Kasumi-1 (cell line): ENCODE data around the gene HOXA3.

Experiments
- DNase-seq, 2 experiments: peaks; one replicate each; lab custom pipeline; 2025; lab: John Stamatoyannopoulos, UW

The HOXA3 gene

DNA sequence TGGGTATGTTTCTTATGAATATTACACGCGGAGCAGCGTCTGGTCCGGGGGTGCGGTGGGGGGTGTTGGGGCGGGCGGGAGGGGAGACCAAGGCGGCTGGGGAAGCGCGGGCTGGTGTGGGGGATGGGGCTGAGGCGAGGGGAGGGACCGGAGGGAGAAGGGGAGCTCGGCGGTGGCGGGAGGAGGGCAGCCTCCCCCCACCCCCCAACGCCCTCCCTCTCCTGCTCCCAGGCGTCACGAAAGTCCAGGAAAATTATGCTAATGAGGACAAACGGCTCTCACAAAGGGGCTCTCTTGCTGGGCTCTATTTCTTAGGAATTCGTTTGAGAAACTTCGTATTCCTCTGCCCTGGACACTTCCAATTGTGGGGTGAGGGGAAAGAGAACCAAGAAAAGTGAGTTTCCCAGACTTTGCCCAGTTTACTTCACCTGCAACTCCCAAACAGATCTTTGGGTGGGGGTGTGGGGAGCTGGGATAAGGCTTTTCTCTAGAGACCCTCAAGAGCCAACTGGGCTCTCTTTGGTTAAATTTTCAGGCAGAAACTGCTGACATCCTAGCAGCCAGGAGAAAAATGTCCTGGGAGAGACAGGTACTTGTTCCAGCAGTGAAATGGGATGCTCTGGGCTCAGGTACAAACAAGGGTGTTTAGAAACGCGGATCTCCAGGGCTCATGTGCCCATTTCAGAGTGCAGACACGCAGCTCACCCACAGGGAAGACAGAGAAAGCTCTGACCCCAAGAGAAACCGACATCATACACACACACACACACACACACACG, 38.2 kb downstream of the HOXA3 start:
- DNase-seq = no peak

DNA sequence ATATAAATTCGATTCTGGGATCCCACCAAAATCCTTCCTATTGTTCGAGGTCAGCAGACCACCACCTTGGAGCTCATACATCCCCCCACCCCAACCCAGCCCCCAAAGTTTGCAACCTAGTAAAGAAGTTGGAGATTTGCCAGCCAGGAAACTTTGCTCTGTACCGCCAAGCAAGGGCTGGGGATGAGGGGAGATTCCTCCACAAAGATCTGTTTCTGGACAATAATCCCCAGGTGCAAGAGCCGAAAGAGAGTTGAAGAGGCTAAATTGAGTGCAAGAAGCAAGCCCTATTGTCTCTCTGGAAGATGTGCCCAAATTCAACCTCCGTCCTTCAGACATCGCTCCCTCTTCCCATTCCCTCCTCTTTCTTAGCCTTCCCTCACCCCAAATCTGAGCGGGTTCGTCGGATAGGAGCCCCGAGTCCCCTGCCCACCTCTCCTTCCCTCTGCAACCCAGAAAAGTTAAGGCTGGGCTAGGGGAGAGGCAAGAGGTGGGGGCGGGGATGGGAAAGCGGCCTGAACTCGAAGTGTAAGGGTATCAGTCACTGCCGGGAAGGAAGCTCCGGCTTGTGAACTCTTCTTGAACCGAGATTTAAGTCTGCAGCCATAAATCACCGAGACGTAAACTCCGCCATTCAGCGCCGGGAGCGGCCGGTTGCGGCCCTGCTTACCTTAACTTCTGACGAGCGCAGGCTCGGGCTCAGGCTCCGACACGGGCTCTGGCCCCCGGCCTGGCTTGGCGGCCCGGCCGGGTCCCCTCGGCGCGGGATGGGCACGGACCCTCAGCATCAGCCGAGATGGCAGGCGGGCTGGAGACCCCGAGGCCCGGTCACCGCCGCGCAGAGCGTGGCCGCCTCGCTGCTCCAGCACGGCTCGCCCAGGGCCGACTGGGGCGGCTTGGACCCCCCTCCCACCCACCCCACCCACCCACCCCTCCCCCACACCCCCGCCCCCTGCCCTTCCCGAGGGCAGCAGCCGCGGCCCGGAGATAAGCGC, 39.1 kb downstream of the HOXA3 start:
- DNase-seq = no peak

DNA sequence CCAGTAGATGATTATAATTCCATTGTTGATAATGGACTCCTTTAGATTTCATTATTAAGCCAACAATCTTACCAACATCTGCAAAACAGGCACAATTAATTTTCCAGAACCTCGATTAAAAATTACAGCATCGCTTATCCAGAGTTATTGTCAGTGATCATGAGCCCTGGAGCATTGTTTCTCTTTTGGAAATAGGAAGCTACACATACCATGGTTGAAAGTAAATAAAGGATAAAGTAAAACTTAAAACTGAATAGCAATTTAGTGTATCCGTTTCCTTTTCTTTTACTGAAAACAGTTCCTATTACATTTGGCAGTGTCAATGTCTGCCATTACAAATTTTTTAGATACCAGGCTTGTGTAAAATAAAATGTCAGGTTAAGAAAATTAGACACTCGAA, 40.0 kb downstream of the HOXA3 start:
- no peak for DNase-seq

DNA sequence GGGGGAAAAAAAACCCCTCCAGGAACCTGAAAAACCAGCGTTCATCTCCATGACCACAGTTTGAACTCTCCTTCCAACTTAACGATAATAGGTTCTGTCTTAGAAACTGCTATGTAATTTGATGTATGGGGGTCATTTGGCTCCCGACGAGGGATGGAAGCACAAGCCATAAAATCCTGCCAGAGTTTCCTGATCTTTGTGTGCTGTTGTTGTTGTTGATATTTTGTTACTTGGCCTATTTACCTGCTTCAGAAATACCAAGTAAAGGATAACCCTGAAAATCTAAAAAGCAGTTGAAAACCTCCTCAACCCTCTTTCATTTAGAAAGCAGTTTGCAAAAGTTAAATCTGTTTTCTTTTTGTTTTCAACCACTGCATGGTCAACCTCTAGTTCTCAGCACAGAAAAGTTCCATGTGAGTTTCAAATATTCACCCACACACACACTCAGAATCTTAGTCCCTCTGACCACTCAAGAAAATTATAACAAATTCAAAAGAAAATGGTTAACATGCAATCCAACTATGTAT, 40.6 kb downstream of the HOXA3 start:
- DNase-seq = no peak

DNA sequence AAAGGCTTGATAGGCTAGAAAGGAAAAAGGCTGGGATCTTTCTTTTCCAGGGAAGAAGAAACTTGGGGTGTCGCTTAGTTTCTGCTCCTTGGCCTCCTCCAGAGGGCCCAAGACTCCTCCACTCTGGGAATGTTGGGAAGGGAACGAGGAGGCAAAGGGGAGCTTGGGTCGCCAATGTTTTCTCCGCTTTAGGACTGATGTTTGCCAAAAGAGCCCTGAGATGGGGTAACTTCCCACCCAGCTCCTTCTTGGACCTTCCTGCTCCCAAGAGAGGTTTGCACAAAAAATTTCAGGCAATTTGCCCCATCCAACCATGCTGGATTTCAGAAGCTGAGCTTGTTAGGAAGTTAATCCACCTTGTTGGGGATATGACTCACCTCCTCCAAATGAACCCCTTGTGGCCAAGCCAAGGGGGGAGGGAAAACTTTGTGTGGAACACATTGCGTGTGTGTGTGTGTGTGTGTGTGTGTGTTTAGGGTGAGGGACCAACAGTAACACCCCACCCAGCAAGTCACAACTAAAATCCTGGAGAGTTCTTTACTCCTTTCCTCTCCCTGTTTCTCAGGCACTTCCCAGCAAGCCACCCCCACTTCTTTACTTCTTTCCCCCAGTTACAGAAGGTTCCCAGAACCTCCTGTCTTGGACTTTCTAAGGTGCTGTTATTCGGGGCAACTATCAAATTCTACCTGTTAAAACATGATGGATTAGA, 41.2 kb downstream of the HOXA3 start:
- DNase-seq = no peak

DNA sequence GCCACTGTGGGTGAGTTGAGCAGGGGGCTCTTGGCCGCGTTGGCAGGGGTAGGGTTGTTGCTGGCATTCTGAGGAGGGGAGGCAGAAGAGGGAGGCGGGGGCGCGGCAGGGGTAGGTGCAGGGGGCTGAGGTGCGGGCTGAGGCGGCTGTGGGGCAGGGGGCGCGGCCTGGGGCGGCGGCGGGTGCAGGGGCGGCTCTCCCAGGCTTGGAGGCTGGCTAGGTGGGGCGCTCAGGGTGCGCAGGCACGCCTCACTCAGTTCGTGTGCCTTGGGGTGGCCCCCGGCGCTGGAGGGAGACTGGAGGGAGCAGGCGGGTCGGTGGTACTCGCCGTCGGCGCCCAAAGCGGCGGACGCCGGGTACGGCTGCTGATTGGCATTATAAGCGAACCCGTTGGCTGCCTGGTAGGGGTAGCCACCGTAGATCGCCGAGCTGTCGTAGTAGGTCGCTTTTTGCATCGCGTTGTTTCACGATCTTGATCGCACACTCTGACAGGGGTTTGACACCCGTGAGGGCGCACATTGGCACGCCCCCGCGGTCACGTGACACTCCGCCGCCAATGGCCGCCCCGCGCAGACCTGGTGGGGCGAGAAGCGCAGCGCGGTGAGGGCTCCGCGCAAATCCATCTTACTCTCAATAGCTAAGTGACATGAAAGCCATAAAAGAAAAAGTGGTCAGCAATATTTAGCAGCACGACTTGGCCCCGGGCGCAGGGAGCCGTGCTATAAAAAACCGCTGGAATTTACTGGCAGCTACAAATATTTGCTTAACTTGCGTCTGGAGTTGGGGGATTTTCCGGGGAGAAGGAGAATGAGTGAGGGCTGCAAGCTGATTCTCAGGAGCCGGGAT, 42.0 kb downstream of the HOXA3 start:
- DNase-seq = no peak

DNA sequence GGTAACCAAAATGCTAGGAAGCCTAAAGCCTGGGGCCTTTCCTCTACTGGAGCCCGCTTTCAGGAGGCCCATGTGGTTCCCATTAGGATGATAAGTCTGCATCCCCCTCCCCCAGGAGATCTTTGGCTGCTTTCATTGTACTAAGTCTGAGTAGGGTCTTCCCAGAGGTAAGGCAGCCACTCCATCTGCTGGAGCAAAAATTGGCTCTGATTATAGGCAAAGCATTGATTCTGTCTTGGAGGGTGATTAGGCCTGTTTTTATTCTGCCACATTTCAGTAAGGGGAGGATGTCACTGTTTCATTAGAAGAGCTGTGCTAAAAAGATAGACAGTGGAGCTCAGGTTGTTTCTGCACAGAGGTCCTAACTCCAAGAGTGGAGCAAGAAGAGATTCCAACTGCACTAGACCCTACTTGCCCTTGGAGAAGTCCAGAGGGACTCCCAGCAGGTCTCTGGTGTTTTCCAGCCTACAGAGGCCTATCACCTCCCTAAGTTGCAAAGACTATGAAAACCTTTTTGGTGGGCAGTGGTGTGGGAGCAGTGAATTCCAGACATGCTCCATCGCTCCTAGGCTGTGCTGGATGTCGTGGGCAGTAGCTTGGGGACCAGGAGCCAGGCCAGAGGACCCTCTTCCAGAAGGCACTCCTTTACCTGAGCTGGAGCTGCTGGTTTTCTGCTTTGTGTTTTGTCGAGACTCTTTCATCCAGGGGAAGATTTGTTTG, 42.8 kb downstream of the HOXA3 start:
- no peak for DNase-seq

DNA sequence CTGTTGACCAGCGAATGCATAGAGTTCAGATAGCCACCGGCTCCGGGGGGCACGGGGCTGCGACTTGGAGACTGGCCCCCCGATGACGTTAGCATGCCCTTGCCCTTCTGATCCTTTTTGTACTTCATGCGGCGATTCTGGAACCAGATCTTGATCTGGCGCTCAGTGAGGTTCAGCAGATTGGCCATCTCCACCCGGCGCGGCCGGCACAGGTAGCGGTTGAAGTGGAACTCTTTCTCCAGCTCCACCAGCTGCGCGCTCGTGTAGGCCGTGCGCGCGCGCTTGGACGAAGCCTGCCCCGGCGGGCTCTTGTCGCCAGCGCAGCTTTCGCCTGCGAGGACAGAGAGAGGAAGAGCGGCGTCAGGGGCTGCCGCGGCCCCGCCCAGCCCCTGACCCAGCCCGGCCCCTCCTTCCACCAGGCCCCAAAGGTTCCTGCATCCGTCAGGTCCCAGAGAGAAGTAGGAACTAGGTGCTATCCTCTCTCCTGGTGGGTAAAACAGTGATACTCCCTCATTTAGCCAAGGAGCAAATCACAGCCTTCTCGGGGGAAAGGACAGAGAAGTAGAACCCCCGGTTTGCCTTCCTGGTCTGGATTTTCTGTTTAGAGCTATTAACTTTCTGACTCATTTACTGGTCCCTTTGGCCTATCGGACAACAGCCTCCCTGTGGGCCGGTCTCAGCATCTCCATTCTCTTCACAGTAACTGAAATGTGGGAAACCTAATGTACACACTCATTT, 43.8 kb downstream of the HOXA3 start:
- no peak for DNase-seq

DNA sequence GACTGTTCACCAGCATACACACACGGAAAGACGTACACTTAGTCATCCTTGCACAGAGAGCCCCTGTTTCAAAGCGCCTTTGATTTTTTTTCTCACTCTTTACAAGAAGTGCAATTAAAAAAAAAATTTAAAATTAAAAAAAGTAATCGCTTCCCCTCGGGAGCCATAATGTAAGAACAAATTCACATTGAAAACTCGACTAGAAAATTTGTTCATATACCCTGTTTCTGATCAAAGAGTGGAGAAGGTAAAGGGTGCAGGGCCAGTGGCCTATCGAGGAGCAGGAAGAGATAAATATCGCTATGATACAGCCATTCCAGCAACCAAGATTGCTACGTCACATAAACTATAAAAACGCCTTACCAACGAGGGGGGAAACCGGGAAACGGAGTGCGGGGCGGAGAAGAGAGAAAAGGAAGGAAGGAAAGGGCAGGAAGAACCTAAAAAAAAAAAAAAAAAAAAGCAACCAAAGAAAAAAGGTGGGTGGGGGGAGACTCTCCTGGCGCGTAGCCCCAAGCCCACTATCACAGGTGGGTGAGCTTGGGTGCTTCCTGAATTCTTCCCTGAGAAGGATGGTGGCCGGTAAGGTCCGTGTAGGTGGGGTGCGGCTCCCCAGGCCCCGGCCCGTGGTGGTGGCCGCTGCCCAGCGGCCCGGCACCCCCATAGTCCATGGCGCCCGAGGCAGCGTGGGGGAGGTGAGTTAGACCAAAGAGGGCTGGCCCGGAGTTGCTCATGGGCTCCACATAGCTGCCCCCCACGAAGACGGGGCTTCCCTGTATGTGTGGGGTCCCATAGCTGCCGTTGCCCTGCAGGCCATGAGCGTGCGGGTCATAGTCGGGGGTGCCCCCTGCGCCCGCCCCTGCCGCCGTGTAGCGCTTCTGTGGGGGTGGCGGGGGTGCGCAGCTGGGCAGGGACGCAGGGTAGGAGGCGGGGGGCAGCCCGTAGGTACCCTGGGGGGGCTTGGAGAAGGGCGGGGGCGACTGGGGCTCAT, 44.7 kb downstream of the HOXA3 start:
- no peak for DNase-seq

DNA sequence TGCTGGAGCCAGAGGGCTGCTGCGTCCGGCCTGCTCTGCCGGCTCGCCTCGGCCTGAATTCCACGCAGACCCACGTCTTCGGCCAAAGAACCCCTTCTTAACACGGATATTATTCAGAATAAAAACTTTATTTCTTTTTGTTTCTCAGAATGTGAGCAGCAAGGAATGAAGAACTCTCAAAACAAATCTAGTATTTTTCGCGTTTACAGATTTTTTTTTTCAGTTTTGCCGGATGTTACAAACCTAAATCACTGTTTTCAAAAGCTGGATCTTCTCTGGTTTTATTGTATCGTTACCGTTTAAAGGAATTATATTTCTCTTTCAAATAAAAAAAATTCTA, 45.5 kb downstream of the HOXA3 start:
- no peak for DNase-seq

DNA sequence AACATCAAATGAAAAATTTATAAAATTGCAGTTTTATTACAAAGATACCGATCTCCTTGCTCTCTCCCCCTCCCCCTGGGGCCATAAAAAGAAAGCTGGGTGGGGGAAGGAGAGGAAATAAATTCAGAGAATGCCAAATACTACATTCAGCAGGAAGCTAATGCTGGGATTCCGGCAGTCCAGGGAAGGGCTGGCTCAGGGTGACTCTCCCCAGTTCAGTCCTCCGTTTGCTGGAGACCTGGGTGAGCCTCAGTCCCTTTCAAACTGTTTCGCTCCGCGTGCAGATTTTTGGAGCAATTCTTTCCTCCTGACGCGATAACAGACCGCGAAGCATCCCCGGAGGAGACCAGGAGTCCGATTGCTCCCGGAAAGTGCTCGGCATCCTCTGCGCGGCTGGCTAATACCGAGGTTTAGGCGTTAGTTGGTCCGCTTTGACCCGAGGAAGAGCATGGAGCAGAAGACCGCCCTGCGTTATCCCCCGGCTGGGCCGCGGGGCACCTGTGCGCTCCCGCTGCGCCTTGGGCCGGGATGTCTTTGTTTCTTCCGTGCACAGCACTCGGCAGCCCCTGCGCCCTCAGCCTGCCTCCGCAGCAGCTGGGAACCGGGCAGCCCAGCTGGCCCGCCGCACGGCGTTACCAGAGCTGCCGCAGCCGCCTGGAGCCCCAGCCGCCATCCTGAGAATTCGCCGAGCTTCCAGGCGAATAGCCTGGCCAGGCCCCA, 46.0 kb downstream of the HOXA3 start:
- no peak for DNase-seq

DNA sequence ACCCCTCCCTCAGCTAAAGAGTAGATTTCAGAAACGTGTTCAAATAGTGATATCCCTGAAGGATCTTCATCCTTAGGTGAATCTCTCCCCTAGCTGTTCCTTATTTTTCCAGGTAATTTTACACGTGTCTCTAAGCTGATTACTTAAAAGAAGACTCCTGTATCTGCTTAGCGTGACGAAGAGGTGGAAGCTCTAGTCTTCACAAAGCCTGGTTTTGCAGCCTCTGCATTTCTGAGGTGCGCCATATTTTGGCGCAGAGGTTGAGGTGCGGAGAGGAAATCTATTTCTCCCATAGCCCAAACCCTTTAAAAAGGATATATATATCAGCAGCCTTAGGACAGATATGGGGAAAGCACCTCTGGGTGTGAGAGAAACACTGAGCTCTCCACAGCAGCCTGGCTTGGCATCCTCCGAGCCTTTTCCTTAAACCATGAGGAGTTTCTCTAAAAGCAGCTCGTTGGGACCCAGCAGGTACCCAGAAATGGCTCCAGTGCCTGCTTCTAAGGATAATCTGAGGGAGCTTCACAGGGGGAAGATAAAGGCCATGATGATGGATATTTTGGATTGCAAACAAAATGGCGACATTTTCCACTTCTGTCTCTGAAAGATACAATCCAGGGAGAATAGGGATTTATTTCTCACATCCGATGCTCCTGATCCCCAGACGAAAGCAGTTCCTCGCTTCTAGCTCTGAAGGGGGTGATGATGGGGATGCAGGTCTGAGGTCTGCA, 46.9 kb downstream of the HOXA3 start:
- no peak for DNase-seq

DNA sequence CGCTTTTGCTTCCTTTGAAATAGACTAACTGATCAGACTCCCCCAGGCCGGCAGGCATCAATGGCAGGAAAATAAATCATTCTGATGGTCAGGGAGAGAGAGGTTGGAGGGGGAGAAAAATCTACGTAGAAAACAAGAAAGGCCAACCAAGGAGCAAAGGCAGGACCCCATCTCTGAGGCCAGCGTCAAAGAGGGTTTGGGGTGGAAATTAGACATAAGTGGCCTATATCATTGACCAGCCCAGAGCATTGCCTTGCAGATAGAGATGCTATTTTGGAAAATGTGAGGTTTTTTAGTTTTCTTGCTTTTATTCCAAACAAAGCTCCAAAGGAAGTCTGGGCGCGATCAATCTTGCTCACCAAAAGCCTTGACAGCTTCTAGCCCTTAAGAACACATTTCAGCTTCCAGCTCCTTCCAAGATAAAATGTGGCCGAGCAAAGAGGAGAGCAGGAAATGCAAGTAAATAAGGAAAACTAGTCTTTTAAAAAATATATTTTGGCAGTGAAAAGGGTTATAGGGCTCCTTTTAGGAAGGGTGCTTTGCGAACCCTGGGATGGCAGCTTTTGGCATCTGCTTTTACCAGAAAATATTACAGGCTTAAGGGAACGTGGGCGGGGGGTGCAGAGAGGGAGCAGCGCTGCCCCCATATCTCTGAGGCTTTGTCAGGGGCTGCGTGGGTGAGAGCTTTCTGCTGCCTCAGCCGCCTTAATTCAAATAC, 47.9 kb downstream of the HOXA3 start:
- no peak for DNase-seq

DNA sequence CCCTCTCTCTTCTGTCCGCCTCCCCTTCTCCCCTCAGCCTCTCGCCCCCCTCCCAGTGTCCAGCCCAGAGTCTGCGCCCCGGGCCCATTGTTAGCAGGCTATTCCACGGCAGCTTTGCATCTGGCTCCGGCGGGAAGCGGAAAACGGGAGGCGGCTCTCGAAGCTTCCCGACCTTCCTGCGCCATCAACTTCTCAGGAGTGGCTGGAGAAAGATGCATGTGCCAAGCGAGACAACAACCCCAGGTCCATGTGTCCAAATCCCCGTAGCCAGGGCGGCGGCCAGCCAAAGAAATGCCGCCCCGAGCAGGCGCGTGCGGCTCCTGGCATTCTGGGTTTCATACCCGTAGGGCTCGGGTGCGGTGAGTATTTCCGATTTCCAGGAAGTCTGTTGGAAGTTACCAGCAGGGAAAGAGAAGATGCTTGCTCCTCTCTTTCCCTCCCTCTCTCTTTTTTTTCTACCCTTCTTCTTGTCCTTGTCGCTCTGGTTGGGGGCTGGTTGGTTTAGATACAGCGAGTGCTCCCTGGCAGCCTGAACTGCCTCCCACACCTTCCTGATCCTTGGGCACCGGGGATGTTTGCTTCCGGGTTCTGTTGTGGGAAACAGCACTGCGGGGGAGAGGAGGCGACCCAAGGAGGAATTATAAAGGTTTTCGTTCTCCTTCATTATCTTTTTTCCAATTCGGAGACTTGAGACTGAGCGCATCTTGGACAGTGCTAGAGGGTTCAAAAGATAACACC, 48.7 kb downstream of the HOXA3 start:
- no peak for DNase-seq

DNA sequence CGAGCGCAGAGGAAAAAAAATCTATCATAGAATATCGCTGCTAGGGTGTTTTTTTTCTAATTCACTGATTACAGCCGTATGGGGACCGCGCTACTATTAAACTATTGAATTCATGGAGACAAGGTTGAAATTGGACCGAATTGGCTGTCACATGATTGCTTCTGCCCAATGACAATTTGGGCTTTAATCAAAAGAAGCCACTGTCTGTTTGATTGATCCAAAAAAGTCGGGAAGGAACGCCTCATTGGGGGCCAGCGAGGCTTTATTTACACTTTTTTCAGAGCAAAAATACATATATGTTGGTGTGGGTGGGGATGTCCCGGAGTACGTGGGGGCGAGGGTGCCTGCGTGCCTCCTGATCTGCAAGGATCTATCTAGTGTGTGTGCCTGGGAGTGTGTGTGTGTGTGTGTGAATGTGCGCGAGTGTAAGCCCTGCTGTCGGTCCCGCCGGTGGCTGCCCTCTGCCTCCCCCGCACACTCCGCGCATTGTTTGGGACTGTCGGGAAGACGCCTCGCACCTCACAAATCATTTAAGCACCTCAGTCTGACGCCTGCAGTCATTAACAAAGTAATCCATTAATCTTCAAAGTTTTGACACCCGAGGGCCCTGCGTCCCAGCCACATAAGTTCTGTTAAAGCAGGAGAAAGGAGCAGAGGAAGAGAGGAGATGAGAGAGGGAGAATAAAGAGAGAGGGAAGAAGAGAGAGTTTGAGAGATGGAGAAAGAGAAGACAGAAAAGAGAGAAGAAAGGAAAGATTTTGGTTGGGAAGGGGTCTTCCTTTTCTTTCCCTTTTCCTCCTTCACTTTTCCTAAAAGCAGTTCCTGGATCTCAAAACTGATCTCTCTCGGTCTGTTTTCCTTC, 49.6 kb downstream of the HOXA3 start, which contains the start of gene HOXA2:
HOXA2 (minus strand) TSS at position 103 of the 862 bp plus-strand sequence. CDS start 183 bp downstream, outside the sequence.
- DNase-seq = no peak
